Measurements from ENCODE around the gene HKDC1. TPM values are rescaled to one million over a fixed set of nuclear protein-coding genes. Genes with fewer than 3 reads are reported as not detected.
"Not testable (repeated sequence)": the region's sequence is repeated elsewhere in the genome, so short reads cannot be mapped to it uniquely, and the experiment has no call there.

Gene HKDC1
- total RNA-seq, 1 donor from 2014 or later, result 125 TPM

GRCh38 chr10:69246581-69247312, 26.6 kb downstream of the HKDC1 start:
- no peak for DNase-seq (ENCODE audit: low read depth)
- Histone ChIP-seq H3K36me3 (ENCODE audit: control insufficient read depth, insufficient read depth, low read length) (peaks cover 18% of the 10 kb centered on the region), H3K27me3 (ENCODE audit: control insufficient read depth, insufficient read depth, low read length) (no peaks in the 10 kb centered on the region), H3K4me3 (ENCODE audit: low read depth, low read length) (no peak overlapping the region)
- TF ChIP-seq CTCF (IDR thresholded peaks at IDR 0.05; ENCODE audit: insufficient read depth, low read length, poor library complexity, severe bottlenecking), result no peak

GRCh38 chr10:69247313-69247710, 27.2 kb downstream of the HKDC1 start:
- Histone ChIP-seq H3K27me3 (ENCODE audit: control insufficient read depth, insufficient read depth, low read length) (no peaks in the 10 kb centered on the region), H3K36me3 (ENCODE audit: control insufficient read depth, insufficient read depth, low read length) (peaks cover 18% of the 10 kb centered on the region), H3K4me3 (ENCODE audit: low read depth, low read length) (no peak overlapping the region)

GRCh38 chr10:69248117-69248730, 28.1 kb downstream of the HKDC1 start:
- no peak for DNase-seq (ENCODE audit: low read depth)
- peaks cover 21% of the 10 kb centered on the region for H3K36me3 ChIP-seq (ENCODE audit: control insufficient read depth, insufficient read depth, low read length)

More at GRCh38 chr10:69247313-69247710, 27.2 kb downstream of the HKDC1 start:
- no peak for TF ChIP-seq CTCF (IDR thresholded peaks at IDR 0.05; ENCODE audit: insufficient read depth, low read length, poor library complexity, severe bottlenecking)
- no peak for DNase-seq (ENCODE audit: low read depth)

GRCh38 chr10:69250041-69250440, 29.9 kb downstream of the HKDC1 start:
- no peak for TF ChIP-seq CTCF (IDR thresholded peaks at IDR 0.05; ENCODE audit: insufficient read depth, low read length, poor library complexity, severe bottlenecking)

More at GRCh38 chr10:69248117-69248730, 28.1 kb downstream of the HKDC1 start:
- no peak overlapping the region for H3K4me3 ChIP-seq (ENCODE audit: low read depth, low read length)
- no peaks in the 10 kb centered on the region for H3K27me3 ChIP-seq (ENCODE audit: control insufficient read depth, insufficient read depth, low read length)
- TF ChIP-seq CTCF (IDR thresholded peaks at IDR 0.05; ENCODE audit: insufficient read depth, low read length, poor library complexity, severe bottlenecking), result no peak

GRCh38 chr10:69251417-69251816, 31.3 kb downstream of the HKDC1 start:
- not testable (repeated sequence) for DNase-seq (ENCODE audit: low read depth); H3K27me3 ChIP-seq (ENCODE audit: control insufficient read depth, insufficient read depth, low read length); H3K4me3 ChIP-seq (ENCODE audit: low read depth, low read length)
- peaks cover 14% of the 10 kb centered on the region for H3K36me3 ChIP-seq (ENCODE audit: control insufficient read depth, insufficient read depth, low read length)

More at GRCh38 chr10:69250041-69250440, 29.9 kb downstream of the HKDC1 start:
- H3K4me3 ChIP-seq (ENCODE audit: low read depth, low read length), result no peak overlapping the region
- no peaks in the 10 kb centered on the region for H3K27me3 ChIP-seq (ENCODE audit: control insufficient read depth, insufficient read depth, low read length)
- H3K36me3 ChIP-seq (ENCODE audit: control insufficient read depth, insufficient read depth, low read length), result peaks cover 16% of the 10 kb centered on the region
- no peak for DNase-seq (ENCODE audit: low read depth)

GRCh38 chr10:69253171-69253570, 33.0 kb downstream of the HKDC1 start:
- Histone ChIP-seq H3K36me3 (ENCODE audit: control insufficient read depth, insufficient read depth, low read length) (peaks cover 12% of the 10 kb centered on the region), H3K4me3 (ENCODE audit: low read depth, low read length) (no peak overlapping the region), H3K27me3 (ENCODE audit: control insufficient read depth, insufficient read depth, low read length) (no peaks in the 10 kb centered on the region)
- TF ChIP-seq CTCF (IDR thresholded peaks at IDR 0.05; ENCODE audit: insufficient read depth, low read length, poor library complexity, severe bottlenecking), result no peak
- no peak for DNase-seq (ENCODE audit: low read depth)

Data from kidney epithelial cell (primary cell).